Measurements from ENCODE around the gene TRIM56. TPM values are rescaled to one million over a fixed set of nuclear protein-coding genes. Genes with fewer than 3 reads are reported as not detected.
A peak's percentile ranks its signal among the peaks of the same experiment; 100 is the strongest.

Gene TRIM56
- total and polyA plus RNA-seq, 9 of the 15 experiments (the other 6 are each of a cell fraction or from before 2014, with no cell fraction given), result 2.0 to 29.7 (median 11.6) TPM

- TF ChIP-seq SNIP1 (IDR thresholded peaks at IDR 0.05; ENCODE audit: low read depth) (no peak), RBM22 (IDR thresholded peaks at IDR 0.05; ENCODE audit: low read depth, low read length, poor library complexity, severe bottlenecking) (peak; percentile 78), ZBTB33 (CRISPR knock-in tag; IDR thresholded peaks at IDR 0.05) (peak; percentile 98), NR3C1 (CRISPR knock-in tag; IDR thresholded peaks at IDR 0.05) (no peak), HINFP (tag; conservative IDR thresholded peaks at IDR 0.05; ENCODE audit: low read depth) (no peak), EGR1 (conservative IDR thresholded peaks at IDR 0.05) (no peak), ZBTB1 (CRISPR knock-in tag; IDR thresholded peaks at IDR 0.05; ENCODE audit: borderline replicate concordance, low read depth) (no peak), KHSRP (IDR thresholded peaks at IDR 0.05) (no peak), E2F8 (IDR thresholded peaks at IDR 0.05; ENCODE audit: low read depth, partially characterized antibody) (no peak), SIX5 (IDR thresholded peaks at IDR 0.05; ENCODE audit: borderline replicate concordance in 1 of 2, insufficient read depth in 1 of 2, low read depth in 1 of 2, low read length in 2 of 2) (no peak), ZNF780A (CRISPR knock-in tag; IDR thresholded peaks at IDR 0.05) (no peak), ZBTB5 (IDR thresholded peaks at IDR 0.05) (no peak), ZBTB9 (CRISPR knock-in tag; IDR thresholded peaks at IDR 0.05) (peak; percentile 87; the same call in 1 of the 2 replicates), TFE3 (CRISPR knock-in tag; IDR thresholded peaks at IDR 0.05) (no peak)
These were observed 3.7 kb downstream of the TRIM56 start (continued) for GRCh38 chr7:101088858-101089529.

All from K562 (cell line).